Natural killer cell (primary cell): ENCODE measurements around the gene AP1G1. TPM values are rescaled to one million over a fixed set of nuclear protein-coding genes. Genes with fewer than 3 reads are reported as not detected.
"Not testable (repeated sequence)": the region's sequence is repeated elsewhere in the genome, so short reads cannot be mapped to it uniquely, and the experiment has no call there.

ENCODE experiments used
- ATAC-seq, 3 donors: fragments of 150-1000 bp in 2 of 3; fragments of 200-7000 bp in 1 of 3; cut with Tn5 transposase; 1 replicate in 1 of 3; 2 replicates in 2 of 3; pipeline ENCODE4 v1.10.0; 2021; ENCODE audit warnings: mild to moderate bottlenecking in 2 of 3, moderate library complexity in 2 of 3
- DNase-seq, 2 donors: peaks; one replicate each; pipeline versions ENCODE4 v3.0.0 to v3.0.0-alpha.2; 2013 to 2021; ENCODE audit warnings: mixed read lengths in 1 of 2
- H3K27ac ChIP-seq: one replicate; pipeline ENCODE4 v1.5.1; 2013; ENCODE audit warnings: mild to moderate bottlenecking, low read length
- H3K27me3 ChIP-seq: one replicate; pipeline ENCODE4 v1.6.1; 2013; ENCODE audit warnings: low read length; ENCODE audit not compliant: control insufficient read depth, insufficient read depth
- H3K36me3 ChIP-seq: one replicate; pipeline ENCODE4 v1.6.1; 2013; ENCODE audit warnings: low read length; ENCODE audit not compliant: control insufficient read depth, insufficient read depth
- H3K4me1 ChIP-seq: one replicate; pipeline ENCODE4 v1.6.1; 2013; ENCODE audit warnings: low read length; ENCODE audit not compliant: control insufficient read depth, insufficient read depth
- H3K4me3 ChIP-seq: one replicate; pipeline ENCODE4 v1.5.1; 2013; ENCODE audit warnings: low read length
- H3K9me3 ChIP-seq: one replicate; pipeline ENCODE4 v1.6.1; 2013; ENCODE audit warnings: low read length; ENCODE audit not compliant: control insufficient read depth, insufficient read depth
- H3K27ac Mint-ChIP-seq, 2 donors: one replicate each; pipeline ENCODE4 v1.8.0; 2022; ENCODE audit warnings: mild to moderate bottlenecking in 2 of 2, mixed read lengths in 2 of 2, moderate library complexity in 1 of 2
- H3K27me3 Mint-ChIP-seq, 2 donors: one replicate each; pipeline ENCODE4 v1.8.0; 2022; ENCODE audit warnings: low read depth in 2 of 2, mixed read lengths in 2 of 2
- H3K36me3 Mint-ChIP-seq: one replicate; pipeline ENCODE4 v1.8.0; 2022; ENCODE audit warnings: mixed read lengths
- H3K4me1 Mint-ChIP-seq, 2 donors: one replicate each; pipeline ENCODE4 v1.8.0; 2022; ENCODE audit warnings: mixed read lengths in 2 of 2
- H3K4me3 Mint-ChIP-seq: one replicate; pipeline ENCODE4 v1.8.0; 2022; ENCODE audit warnings: mild to moderate bottlenecking, moderate library complexity, mixed read lengths
- H3K9me3 Mint-ChIP-seq, 2 donors: one replicate each; pipeline ENCODE4 v1.8.0; 2022; ENCODE audit warnings: mixed read lengths in 2 of 2
- WGBS: methylation state at CpG from one replicate; pipeline ENCODE4 v1.1.7; 2013; ENCODE audit warnings: missing lambda C conversion rate; ENCODE audit not compliant: insufficient coverage; 5-methylcytosine and 5-hydroxymethylcytosine counted together
- intact Hi-C: fragments of 100-400 bp; cut with micrococcal nuclease; formaldehyde crosslinking; loops from one replicate; pipeline ENCODE4 v1.14.2; 2022
- total RNA-seq, 4 donors: library from RNA; stranded (reverse); fragments of 120-200 nt in 1 of 4; gene quantifications; one replicate each; pipeline versions ENCODE4 v1.2.3 to v1.2.4, GENCODE V29; 2013 to 2022
- TF ChIP-seq, protein P1 (sequence below): fragments of 200-600 bp; IDR thresholded peaks from one replicate; pipeline ENCODE4 v1.8.0; 2022; ENCODE audit warnings: antibody characterized with exemption

Gene AP1G1
- total RNA-seq, 3 donors from 2014 or later (not counting 1 experiment from before 2014, with no cell fraction given): 176 to 212 (median 188) TPM

DNA sequence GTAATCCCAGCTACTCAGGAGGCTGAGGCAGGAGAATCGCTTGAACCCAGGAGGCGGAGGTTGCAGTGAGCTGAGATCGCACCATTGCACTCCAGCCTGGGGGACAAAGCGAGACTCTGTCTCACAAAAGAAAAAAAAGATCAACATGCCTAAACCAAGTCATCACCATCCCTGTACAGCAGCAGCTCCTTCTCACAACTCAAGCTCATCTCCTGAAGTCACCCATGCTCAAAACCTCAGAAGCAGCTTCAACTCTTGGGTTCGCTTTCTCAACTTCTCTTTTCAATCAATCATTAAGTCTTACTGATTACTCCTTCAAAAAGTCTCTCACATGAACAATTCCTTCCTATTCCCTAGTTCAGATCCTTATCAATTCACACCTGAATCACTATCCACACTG lies 115.5 kb downstream of the AP1G1 start:
- Histone ChIP-seq H3K36me3 (peaks cover 11% of the 10 kb centered on the region), H3K4me3 (no peak overlapping the region), H3K27me3 (no peaks in the 10 kb centered on the region), H3K9me3 (no peaks in the 10 kb centered on the region), H3K4me1 (no peaks in the 10 kb centered on the region), H3K27ac (no peak overlapping the region)
- Mint-ChIP-seq H3K4me1 (peaks cover 0 to 5% of the 10 kb centered on the region in 2 donors), H3K36me3 (peaks cover 7% of the 10 kb centered on the region), H3K4me3 (no peak overlapping the region), H3K27me3 (no peaks in the 10 kb centered on the region), H3K9me3 (no peaks in the 10 kb centered on the region), H3K27ac (no peak overlapping the region)
- intact Hi-C loops: no loop called here
- DNase-seq: no peak
- WGBS: 85% methylated on average over 5 of the region's 5 CpGs
- ATAC-seq: no peak
- TF ChIP-seq, protein P1, sequence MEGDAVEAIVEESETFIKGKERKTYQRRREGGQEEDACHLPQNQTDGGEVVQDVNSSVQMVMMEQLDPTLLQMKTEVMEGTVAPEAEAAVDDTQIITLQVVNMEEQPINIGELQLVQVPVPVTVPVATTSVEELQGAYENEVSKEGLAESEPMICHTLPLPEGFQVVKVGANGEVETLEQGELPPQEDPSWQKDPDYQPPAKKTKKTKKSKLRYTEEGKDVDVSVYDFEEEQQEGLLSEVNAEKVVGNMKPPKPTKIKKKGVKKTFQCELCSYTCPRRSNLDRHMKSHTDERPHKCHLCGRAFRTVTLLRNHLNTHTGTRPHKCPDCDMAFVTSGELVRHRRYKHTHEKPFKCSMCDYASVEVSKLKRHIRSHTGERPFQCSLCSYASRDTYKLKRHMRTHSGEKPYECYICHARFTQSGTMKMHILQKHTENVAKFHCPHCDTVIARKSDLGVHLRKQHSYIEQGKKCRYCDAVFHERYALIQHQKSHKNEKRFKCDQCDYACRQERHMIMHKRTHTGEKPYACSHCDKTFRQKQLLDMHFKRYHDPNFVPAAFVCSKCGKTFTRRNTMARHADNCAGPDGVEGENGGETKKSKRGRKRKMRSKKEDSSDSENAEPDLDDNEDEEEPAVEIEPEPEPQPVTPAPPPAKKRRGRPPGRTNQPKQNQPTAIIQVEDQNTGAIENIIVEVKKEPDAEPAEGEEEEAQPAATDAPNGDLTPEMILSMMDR: no peak

DNA sequence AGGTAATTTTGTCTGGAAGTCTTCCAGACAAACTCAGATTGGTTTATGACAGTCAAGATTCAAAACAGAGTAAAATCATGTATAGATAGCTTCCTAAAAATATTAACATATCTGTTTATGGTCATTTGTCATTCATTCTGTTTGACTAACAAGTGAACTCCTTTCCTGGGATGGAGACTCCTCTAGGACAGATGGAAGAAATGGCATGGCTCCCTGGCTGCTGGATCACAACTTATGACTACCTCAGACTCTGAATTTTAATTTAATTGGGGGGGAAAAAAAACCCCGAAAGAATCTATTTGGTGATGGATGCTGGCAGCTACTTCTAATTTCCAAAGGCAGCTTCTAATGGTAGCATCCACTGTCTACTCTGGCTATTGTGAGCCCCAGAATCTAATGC lies 118.7 kb downstream of the AP1G1 start:
- H3K4me1 ChIP-seq: no peaks in the 10 kb centered on the region
- Mint-ChIP-seq H3K27ac (no peak overlapping the region), H3K27me3 (no peaks in the 10 kb centered on the region), H3K4me1 (peaks cover 0 to 5% of the 10 kb centered on the region in 2 donors), H3K4me3 (no peak overlapping the region), H3K9me3 (no peaks in the 10 kb centered on the region), H3K36me3 (peaks cover 19% of the 10 kb centered on the region)
- no peaks in the 10 kb centered on the region for H3K27me3 ChIP-seq
- no peak for DNase-seq
- H3K9me3 ChIP-seq: no peaks in the 10 kb centered on the region
- ATAC-seq: no peak
- H3K4me3 ChIP-seq: no peak overlapping the region
- WGBS: no CpG with 5 or more reads among the region's 1 CpG
- intact Hi-C loops: no loop called here
- no peak overlapping the region for H3K27ac ChIP-seq
- TF ChIP-seq, protein P1: no peak
- H3K36me3 ChIP-seq: peaks cover 11% of the 10 kb centered on the region

DNA sequence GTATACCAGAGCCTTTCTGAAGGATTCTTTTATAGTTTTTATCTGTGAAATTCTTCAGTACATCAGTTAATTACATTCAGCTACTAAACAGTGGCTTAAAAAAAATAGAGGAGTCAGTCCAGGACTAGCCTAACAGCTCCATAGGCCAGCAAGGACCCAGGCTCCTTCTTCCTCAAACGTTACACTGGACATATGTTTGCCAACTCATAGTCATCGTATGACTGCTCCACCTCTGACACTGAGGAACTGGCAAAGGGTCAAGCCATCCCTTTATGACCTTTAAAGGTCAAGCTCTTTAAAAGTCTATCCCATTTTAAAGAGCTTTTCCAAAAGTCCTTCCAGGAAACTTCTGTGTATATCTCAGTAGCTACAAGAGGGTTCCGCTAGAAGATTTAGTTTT lies 120.8 kb downstream of the AP1G1 start:
- Mint-ChIP-seq H3K27me3 (no peaks in the 10 kb centered on the region), H3K4me1 (no peaks in the 10 kb centered on the region), H3K4me3 (no peak overlapping the region), H3K27ac (peak overlapping the region in 1 of 2 donors; percentile 27), H3K9me3 (no peaks in the 10 kb centered on the region), H3K36me3 (peaks cover 19% of the 10 kb centered on the region)
- intact Hi-C loops: no loop called here
- Histone ChIP-seq H3K4me1 (no peaks in the 10 kb centered on the region), H3K9me3 (no peaks in the 10 kb centered on the region), H3K36me3 (peaks cover 11% of the 10 kb centered on the region), H3K27ac (no peak overlapping the region), H3K4me3 (no peak overlapping the region), H3K27me3 (no peaks in the 10 kb centered on the region)
- DNase-seq (no peak), ATAC-seq (no peak)
- TF ChIP-seq, protein P1: no peak
- 89% methylated on average over 3 of the region's 3 CpGs for WGBS

DNA sequence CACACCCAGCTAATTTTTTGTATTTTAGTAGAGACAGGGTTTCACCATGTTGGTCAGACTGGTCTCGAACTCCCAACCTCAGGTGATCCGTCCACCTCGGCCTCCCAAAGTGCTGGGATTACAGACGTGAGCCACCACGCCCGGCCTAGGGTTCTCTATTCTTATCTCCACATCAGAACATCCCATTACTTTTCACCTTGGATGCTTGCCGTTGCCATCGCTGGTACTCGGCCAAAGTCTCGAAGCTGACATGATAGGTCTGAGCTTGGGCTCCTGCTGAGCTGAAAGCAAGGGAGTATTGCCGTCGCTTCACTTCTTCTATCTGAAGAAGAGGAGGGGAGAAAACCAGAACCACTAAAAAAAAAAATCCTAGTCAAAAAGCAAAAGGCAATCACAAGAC lies 124.4 kb downstream of the AP1G1 start:
- H3K27me3 ChIP-seq, intact Hi-C loops, H3K27ac ChIP-seq, H3K4me3 Mint-ChIP-seq, H3K27ac Mint-ChIP-seq, H3K4me1 ChIP-seq, ATAC-seq, DNase-seq, H3K4me3 ChIP-seq, H3K4me1 Mint-ChIP-seq, H3K27me3 Mint-ChIP-seq, H3K9me3 Mint-ChIP-seq, H3K9me3 ChIP-seq: not testable (repeated sequence)
- H3K36me3 Mint-ChIP-seq: peaks cover 19% of the 10 kb centered on the region
- peaks cover 16% of the 10 kb centered on the region for H3K36me3 ChIP-seq
- WGBS: 96% methylated on average over 10 of the region's 12 CpGs
